Activated T-cell treated with anti-CD3 and anti-CD28 coated beads, Interleukin-2, amount 50 U/mL, for 1 hour (primary cell): ENCODE measurements around the gene TPP2.

Experiments used
- DNase-seq: peaks from one replicate; pipeline ENCODE4 v3.0.0-alpha.2; 2020

The TPP2 gene

GRCh38 chr13:102596147-102597028 lies at the start of gene TPP2:
Gene TPP2, plus strand, starts transcription at chr13:102596986. Its CDS starts 53 bp downstream, at chr13:102597039.
- peak; percentile 99 for DNase-seq

- no peak for DNase-seq
Measured at GRCh38 chr13:102548811-102549210, 48.0 kb upstream of the TPP2 start.

- DNase-seq: no peak
Measured at GRCh38 chr13:102550507-102550906, 46.3 kb upstream of the TPP2 start.

GRCh38 chr13:102555914-102556553 lies 40.8 kb upstream of the TPP2 start:
- DNase-seq: no peak

- no peak for DNase-seq
Measured at GRCh38 chr13:102556806-102557205, 40.0 kb upstream of the TPP2 start.

GRCh38 chr13:102558029-102558428 lies 38.8 kb upstream of the TPP2 start:
- no peak for DNase-seq

- DNase-seq: no peak
Measured at GRCh38 chr13:102561933-102562332, 34.9 kb upstream of the TPP2 start.

GRCh38 chr13:102563267-102563666 lies 33.5 kb upstream of the TPP2 start:
- no peak for DNase-seq

GRCh38 chr13:102564564-102564963 lies 32.2 kb upstream of the TPP2 start:
- DNase-seq: no peak

GRCh38 chr13:102566513-102566912 lies 30.3 kb upstream of the TPP2 start:
- no peak for DNase-seq

- DNase-seq: no peak
Measured at GRCh38 chr13:102567857-102568256, 28.9 kb upstream of the TPP2 start.

- no peak for DNase-seq
Measured at GRCh38 chr13:102569488-102569887, 27.3 kb upstream of the TPP2 start.

GRCh38 chr13:102571075-102571474 lies 25.7 kb upstream of the TPP2 start:
- no peak for DNase-seq

GRCh38 chr13:102572323-102572722 lies 24.5 kb upstream of the TPP2 start:
- DNase-seq: no peak

- DNase-seq: no peak
Measured at GRCh38 chr13:102580552-102581169, 16.1 kb upstream of the TPP2 start.

- no peak for DNase-seq
Measured at GRCh38 chr13:102582256-102582655, 14.5 kb upstream of the TPP2 start.

GRCh38 chr13:102584434-102584833 lies 12.4 kb upstream of the TPP2 start:
- DNase-seq: no peak

- no peak for DNase-seq
Measured at GRCh38 chr13:102586615-102587014, 10.2 kb upstream of the TPP2 start.

- DNase-seq: no peak
Measured at GRCh38 chr13:102587916-102588315, 8.9 kb upstream of the TPP2 start.

- no peak for DNase-seq
Measured at GRCh38 chr13:102589301-102589822, 7.4 kb upstream of the TPP2 start.

- peak; percentile 79 for DNase-seq
Measured at GRCh38 chr13:102591988-102592781, 4.6 kb upstream of the TPP2 start.

- no peak for DNase-seq
Measured at GRCh38 chr13:102593466-102593865, 3.3 kb upstream of the TPP2 start.
